ENCODE measurements around the gene TAF6. TPM values are rescaled to one million over a fixed set of nuclear protein-coding genes. Genes with fewer than 3 reads are reported as not detected.

Gene TAF6
- total RNA-seq, 4 donors from 2014 or later, result 31.7 to 59.3 (median 48.9) TPM

GRCh38 chr7:100095289-100095688, 23.9 kb downstream of the TAF6 start:
- TF ChIP-seq, protein P1, sequence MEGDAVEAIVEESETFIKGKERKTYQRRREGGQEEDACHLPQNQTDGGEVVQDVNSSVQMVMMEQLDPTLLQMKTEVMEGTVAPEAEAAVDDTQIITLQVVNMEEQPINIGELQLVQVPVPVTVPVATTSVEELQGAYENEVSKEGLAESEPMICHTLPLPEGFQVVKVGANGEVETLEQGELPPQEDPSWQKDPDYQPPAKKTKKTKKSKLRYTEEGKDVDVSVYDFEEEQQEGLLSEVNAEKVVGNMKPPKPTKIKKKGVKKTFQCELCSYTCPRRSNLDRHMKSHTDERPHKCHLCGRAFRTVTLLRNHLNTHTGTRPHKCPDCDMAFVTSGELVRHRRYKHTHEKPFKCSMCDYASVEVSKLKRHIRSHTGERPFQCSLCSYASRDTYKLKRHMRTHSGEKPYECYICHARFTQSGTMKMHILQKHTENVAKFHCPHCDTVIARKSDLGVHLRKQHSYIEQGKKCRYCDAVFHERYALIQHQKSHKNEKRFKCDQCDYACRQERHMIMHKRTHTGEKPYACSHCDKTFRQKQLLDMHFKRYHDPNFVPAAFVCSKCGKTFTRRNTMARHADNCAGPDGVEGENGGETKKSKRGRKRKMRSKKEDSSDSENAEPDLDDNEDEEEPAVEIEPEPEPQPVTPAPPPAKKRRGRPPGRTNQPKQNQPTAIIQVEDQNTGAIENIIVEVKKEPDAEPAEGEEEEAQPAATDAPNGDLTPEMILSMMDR (IDR thresholded peaks at IDR 0.05), result no peak
- TF ChIP-seq EP300 (IDR thresholded peaks at IDR 0.05), result no peak
- no peak for TF ChIP-seq POLR2AphosphoS5 (IDR thresholded peaks at IDR 0.05)
- no peak for TF ChIP-seq POLR2A (IDR thresholded peaks at IDR 0.05)
- WGBS, result 83% methylated on average over 7 of the region's 9 CpGs
- Histone ChIP-seq H3K27me3 (no peaks in the 10 kb centered on the region), H3K27ac (no peak overlapping the region), H3K4me1 (peaks cover 19% of the 10 kb centered on the region), H3K4me3 (no peak overlapping the region), H3K9me3 (no peaks in the 10 kb centered on the region), H3K36me3 (peaks cover 89% of the 10 kb centered on the region)
- DNase-seq (ENCODE audit: low spot score in 2 of 2), result no peak

DNA sequence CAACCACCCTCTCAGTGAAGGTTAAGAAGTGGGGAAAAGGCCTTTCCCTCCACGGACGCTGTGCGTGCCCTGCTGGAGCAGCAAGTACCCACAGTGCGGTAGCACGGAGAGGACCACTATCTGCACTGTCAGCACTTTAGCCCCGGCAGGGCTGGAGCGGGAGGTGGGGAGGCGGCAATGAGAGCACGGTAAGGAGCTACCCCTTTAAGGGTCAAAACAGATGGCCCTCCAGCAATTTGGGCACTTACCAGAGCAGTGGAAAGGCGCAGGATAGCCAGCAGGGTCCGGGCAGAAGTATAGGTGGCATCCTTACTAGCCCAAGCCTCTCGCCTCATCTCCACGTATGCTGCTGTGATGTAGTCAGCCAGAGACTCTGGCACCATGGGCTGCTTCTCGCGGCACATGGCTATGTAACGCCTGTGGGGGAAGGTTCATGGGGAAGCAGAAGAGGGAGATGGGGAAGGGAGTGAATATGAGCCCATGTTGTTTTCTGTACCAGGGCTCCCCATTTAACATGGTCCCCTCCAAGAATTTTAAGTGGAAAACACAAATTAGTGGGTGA, 25.2 kb downstream of the TAF6 start:
- TF ChIP-seq EP300 (IDR thresholded peaks at IDR 0.05) (no peak), POLR2A (IDR thresholded peaks at IDR 0.05) (no peak), POLR2AphosphoS5 (IDR thresholded peaks at IDR 0.05) (no peak)
- TF ChIP-seq, protein P1 (IDR thresholded peaks at IDR 0.05), result no peak
- no peak for DNase-seq (ENCODE audit: low spot score in 2 of 2)

GRCh38 chr7:100093498-100093897, 25.7 kb downstream of the TAF6 start:
- no peak for DNase-seq (ENCODE audit: low spot score in 2 of 2)
- Histone ChIP-seq H3K4me3 (no peak overlapping the region), H3K4me1 (peaks cover 19% of the 10 kb centered on the region), H3K27ac (no peak overlapping the region), H3K9me3 (no peaks in the 10 kb centered on the region), H3K27me3 (no peaks in the 10 kb centered on the region), H3K36me3 (peaks cover 82% of the 10 kb centered on the region)
- 38% methylated on average over 7 of the region's 13 CpGs for WGBS
- TF ChIP-seq, protein P1 (IDR thresholded peaks at IDR 0.05), result no peak
- no peak for TF ChIP-seq POLR2A (IDR thresholded peaks at IDR 0.05)
- TF ChIP-seq EP300 (IDR thresholded peaks at IDR 0.05), result no peak
- TF ChIP-seq POLR2AphosphoS5 (IDR thresholded peaks at IDR 0.05), result no peak

More for the DNA sequence above, 25.2 kb downstream of the TAF6 start:
- Histone ChIP-seq H3K9me3 (no peaks in the 10 kb centered on the region), H3K4me1 (peaks cover 19% of the 10 kb centered on the region), H3K4me3 (no peak overlapping the region), H3K27ac (no peak overlapping the region), H3K36me3 (peaks cover 87% of the 10 kb centered on the region), H3K27me3 (no peaks in the 10 kb centered on the region)
- WGBS, result 90% methylated on average over 14 of the region's 16 CpGs

- Histone ChIP-seq H3K9me3 (no peaks in the 10 kb centered on the region), H3K36me3 (peaks cover 78% of the 10 kb centered on the region), H3K27me3 (no peaks in the 10 kb centered on the region), H3K4me3 (no peak overlapping the region), H3K4me1 (peaks cover 23% of the 10 kb centered on the region), H3K27ac (no peak overlapping the region)
- TF ChIP-seq POLR2A (IDR thresholded peaks at IDR 0.05) (no peak), POLR2AphosphoS5 (IDR thresholded peaks at IDR 0.05) (no peak), EP300 (IDR thresholded peaks at IDR 0.05) (no peak)
- TF ChIP-seq, protein P1 (IDR thresholded peaks at IDR 0.05), result no peak
- no peak for DNase-seq (ENCODE audit: low spot score in 2 of 2)
- 55% methylated on average over 8 of the region's 8 CpGs for WGBS
Measured at GRCh38 chr7:100093054-100093453, 26.1 kb downstream of the TAF6 start.

DNA sequence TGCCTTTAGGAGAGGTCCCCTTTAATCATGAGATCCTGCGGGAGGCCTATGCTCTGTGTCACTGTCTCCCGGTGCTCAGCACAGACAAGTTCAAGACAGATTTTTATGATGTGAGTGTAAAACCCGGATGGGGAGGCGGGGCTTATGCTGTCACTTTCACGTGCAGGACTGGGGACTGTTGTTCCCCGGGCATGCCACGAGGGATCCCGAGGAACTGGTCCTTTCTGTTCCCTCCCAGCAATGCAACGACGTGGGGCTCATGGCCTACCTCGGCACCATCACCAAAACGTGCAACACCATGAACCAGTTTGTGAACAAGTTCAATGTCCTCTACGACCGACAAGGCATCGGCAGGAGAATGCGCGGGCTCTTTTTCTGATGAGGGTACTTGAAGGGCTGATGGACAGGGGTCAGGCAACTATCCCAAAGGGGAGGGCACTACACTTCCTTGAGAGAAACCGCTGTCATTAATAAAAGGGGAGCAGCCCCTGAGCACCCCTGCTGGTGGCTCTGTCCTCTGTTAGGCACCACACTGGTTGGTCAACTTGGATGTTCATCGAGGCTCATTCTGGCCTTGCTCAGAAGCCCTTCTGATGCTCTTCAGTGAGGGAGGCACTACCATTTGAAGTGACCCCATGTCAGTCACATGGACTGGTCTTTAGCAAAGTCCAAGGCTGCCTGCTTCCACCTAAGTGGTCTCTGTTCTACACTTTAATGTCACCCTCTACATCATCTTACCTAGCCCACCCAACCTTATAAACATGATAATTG, 27.6 kb downstream of the TAF6 start:
- Histone ChIP-seq H3K4me3 (no peak overlapping the region), H3K36me3 (peaks cover 63% of the 10 kb centered on the region), H3K27ac (no peak overlapping the region), H3K9me3 (no peaks in the 10 kb centered on the region), H3K4me1 (peaks cover 24% of the 10 kb centered on the region), H3K27me3 (no peaks in the 10 kb centered on the region)
- TF ChIP-seq, protein P1 (IDR thresholded peaks at IDR 0.05), result no peak
- TF ChIP-seq POLR2A (IDR thresholded peaks at IDR 0.05), result no peak
- no peak for TF ChIP-seq POLR2AphosphoS5 (IDR thresholded peaks at IDR 0.05)
- TF ChIP-seq EP300 (IDR thresholded peaks at IDR 0.05), result no peak
- WGBS, result 60% methylated on average over 19 of the region's 19 CpGs
- no peak for DNase-seq (ENCODE audit: low spot score in 2 of 2)
